NCI-H1417 treated with DMSO at 0.1 percent for 48 hours (cell line): ENCODE results near the gene IQCK.
A peak's percentile ranks its signal among the peaks of the same experiment; 100 is the strongest.
"Not testable (repeated sequence)": the region's sequence is repeated elsewhere in the genome, so short reads cannot be mapped to it uniquely, and the experiment has no call there.

Source experiments
- DNase-seq: peaks from one replicate; lab custom pipeline; 2025; lab: John Stamatoyannopoulos, UW

IQCK gene, protein sequence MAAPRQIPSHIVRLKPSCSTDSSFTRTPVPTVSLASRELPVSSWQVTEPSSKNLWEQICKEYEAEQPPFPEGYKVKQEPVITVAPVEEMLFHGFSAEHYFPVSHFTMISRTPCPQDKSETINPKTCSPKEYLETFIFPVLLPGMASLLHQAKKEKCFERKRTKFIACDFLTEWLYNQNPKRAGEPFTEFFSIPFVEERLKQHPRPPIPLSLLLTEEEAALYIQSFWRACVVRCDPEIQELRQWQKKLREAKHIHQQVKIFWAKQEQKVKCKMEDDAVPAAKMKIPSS

GRCh38 chr16:19717741-19718623 is at the start of gene IQCK, which contains the start of gene KNOP1:
Gene IQCK (plus strand): TSS chr16:19718271. CDS start chr16:19718307, 36 bp downstream.
Gene KNOP1 (minus strand): TSS chr16:19718227. CDS start chr16:19715035, 3,192 bp downstream.
- peak; percentile 21 for DNase-seq

- DNase-seq = no peak
Observed at GRCh38 chr16:19672378-19672777, 45.7 kb upstream of the IQCK start.

DNA sequence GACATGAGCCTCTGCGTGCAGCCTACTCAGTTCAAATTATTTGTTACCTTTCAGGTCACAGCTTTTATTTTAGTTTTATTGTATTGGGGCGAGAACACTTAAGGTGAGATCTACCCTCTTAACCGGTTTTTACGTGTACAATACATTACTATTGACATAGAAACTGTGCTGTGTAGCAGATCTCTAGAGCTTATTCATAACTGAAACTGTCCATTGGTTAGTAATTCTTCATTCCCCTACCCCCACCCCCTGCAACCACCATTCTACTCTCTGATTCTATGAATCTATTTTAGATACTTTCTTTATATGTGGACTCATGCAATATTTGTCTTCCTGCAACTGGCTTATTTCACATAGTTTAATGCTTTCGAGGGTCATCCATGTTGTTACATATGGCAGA is 43.6 kb upstream of the IQCK start:
- DNase-seq = no peak

GRCh38 chr16:19677402-19677801 is 40.7 kb upstream of the IQCK start:
- DNase-seq = no peak

GRCh38 chr16:19678804-19679203 is 39.3 kb upstream of the IQCK start:
- DNase-seq = no peak

DNA sequence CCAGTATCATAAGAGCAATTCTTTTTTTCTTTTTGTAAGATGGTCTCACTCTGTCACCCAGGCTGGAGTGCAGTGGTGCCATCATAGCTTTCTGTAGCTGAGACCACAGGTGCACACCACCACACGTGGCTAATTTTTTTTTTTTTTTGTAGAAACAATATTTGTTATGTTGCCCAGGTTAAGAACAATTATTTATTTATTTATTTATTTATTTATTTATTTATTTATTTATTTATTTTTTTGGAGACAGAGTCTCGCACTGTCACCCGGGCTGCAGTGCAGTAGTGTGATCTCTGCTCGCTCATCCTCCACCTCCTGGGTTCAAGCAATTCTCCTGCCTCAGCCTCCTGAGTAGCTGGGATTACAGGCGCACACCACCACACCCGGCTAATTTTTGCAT is 38.8 kb upstream of the IQCK start:
- not testable (repeated sequence) for DNase-seq

DNA sequence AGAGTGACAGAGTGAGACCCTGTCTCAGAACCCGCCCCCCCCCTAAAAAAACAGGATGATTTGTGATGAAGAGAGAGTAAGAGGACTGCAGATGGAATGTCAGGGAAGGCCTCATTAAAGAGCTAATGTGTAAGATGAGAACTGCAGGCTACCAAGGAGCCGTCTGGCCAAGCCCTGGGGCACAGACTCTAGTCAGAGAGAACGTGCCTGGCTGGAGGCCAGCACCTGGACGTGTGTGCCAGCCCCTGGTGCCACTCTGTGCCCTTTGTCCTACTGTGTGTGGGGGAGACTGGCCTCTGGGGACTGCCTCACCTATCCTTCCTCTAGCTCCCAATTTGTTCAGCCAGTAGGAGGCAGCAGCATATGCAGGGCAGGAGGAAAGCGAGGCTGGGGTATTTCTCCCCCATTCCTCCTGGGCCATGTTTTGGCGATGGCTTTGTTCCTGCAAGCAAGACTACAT is 37.2 kb upstream of the IQCK start:
- no peak for DNase-seq

DNA sequence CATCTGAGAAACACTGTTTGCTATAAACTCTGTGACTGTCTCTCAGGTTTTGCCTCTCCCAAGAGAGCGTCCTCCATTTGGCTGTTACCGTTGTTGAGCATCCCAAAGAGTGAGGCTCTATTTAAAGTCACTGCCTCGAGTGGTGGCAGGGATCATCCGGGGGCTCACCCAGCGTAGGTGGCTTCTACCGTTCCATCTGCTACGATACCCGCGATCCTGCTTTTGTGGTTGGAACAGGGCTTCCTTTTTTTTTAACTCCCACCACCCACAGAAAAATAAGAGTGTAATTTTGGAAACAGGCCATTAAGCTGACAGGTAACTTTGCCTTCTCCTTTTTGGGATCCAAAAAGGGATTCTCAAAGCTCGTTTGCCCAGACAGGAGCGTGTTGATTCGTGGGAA is 36.4 kb upstream of the IQCK start:
- no peak for DNase-seq

- DNase-seq = no peak
Observed at GRCh38 chr16:19683453-19684236, 34.4 kb upstream of the IQCK start.

DNA sequence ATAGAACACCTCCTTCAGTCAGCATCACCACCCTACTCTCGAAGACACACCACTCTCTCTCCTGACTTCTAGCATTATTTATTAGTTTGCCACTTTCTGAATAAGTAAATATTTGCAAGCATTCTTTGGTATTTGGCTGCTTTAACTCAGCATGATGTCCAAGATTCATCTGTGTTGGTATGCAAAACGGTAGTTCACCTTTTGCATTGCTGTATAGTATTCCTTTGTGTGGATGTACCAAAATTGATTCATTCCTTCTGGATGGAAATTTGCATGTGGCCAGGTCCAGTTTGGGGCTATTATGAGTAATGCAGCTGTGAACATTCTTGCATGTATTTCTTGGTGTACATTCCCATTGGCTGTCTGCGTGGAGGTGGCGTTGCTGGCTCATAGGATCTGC is 32.9 kb upstream of the IQCK start:
- no peak for DNase-seq

GRCh38 chr16:19687279-19687678 is 30.8 kb upstream of the IQCK start:
- DNase-seq = no peak

DNA sequence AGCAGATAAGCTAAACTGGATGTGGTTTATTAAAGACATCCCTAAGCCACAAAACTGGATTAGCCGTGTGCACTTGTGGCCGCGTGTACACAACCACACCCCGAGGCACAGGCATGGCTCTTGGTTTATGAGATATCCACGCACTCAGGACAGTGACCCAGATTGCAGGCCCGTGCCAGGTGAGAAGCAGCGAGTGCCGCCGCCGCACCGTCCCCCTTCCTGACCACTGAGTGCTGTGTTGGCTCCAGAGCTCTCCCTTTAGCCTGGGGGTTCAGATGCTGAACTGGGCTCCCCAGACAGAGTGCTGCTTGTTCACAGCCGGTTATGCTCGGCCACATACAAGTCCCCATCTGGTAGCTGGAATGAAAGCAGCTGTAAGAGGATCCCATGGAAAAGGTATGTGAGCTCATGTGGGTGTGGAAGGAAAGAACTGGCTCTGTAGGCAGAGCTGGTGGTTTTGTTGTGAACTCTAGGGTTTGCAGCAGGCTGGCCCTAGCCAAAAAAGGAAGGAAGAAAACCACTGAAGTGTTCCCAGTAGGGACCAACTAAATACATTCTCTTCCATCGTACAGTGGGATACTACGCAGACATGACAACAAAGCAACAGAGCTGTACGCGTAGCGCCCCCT is 29.6 kb upstream of the IQCK start:
- no peak for DNase-seq

GRCh38 chr16:19689342-19689741 is 28.7 kb upstream of the IQCK start:
- no peak for DNase-seq

DNA sequence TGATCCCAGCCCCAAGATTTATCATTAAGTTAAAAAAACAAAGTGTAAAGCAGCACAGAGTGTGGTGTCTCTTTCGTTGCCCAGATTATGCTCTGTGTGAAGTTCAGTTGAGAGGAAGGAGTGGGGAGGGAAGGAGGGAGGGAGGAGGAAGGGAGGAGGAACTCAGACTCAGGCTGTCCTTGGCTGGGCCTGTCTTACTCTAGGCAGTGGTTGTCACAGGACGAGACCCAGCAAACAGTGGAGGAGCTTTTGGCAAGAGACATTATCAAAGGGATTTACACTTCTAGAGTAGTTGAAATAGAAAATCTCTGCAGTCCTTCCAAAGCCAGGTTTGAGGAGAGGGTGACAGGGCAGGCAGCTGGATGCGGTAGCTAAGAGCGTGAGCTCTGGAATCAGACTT is 27.9 kb upstream of the IQCK start:
- DNase-seq = no peak

DNA sequence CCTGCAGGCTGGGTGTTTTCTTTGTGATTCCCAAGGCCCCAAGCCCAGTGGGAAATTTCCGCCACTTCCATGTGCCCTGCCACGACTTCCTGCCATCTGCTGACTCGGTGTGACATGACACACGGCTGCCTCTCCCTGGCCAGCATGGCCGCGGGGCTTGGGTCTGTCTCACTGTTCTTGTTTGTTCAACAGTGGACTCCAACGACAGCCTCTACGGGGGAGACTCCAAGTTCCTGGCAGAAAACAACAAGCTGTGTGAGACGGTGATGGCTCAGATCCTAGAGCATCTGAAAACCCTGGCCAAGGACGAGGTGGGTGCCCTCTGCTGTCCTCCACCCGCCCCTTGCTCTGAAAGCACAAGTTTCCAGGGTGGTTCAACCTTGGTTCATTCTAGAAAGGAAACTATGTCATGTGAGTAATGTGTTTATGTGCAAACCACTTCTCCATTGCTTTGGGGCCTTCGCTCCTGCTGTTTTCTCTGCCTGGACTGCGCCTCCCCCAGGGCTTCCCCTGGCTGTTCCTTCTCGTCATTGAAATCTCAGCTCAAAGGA is 26.8 kb upstream of the IQCK start:
- DNase-seq = no peak

DNA sequence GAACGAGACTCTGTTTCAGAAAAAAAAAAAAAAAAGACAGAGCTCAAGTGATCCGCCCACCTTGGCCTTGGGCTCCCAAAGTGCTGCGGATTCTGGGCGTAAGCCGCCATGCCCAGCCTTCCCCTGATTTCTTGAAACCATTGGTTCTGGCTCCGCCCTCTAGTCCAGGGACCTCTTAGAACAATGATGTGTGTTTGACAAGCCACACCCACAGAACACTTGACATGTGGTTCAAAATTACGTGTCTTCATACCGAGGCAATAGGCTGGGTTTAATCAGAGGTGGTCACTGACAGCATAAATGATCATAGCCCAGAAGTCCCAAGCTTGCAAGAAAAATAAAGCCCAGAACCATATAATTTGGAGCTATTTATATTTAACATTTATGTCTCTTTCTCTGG is 23.1 kb upstream of the IQCK start:
- DNase-seq = no peak

GRCh38 chr16:19696328-19696727 is 21.7 kb upstream of the IQCK start:
- DNase-seq = peak; percentile 40

GRCh38 chr16:19696961-19697360 is 21.1 kb upstream of the IQCK start:
- DNase-seq = peak; percentile 18

GRCh38 chr16:19697756-19698318 is 20.2 kb upstream of the IQCK start:
- no peak for DNase-seq

- DNase-seq = no peak
Observed at GRCh38 chr16:19698480-19699465, 19.3 kb upstream of the IQCK start.
